AG04450 (cell line): ENCODE data around the gene ATP5F1E. TPM values are rescaled to one million over a fixed set of nuclear protein-coding genes. Genes with fewer than 3 reads are reported as not detected.

ENCODE experiments used
- CTCF ChIA-PET: fragments of 300-600, 350-600 bp; formaldehyde crosslinking; extraction: SDS; loops from one replicate; lab custom pipeline; 2022; ENCODE audit warnings: antibody characterized with exemption, inconsistent platforms; lab: Charles Lee
- POLR2A ChIA-PET: fragments of 350-600 bp; formaldehyde crosslinking; extraction: SDS; loops from one replicate; lab custom pipeline; 2021; ENCODE audit warnings: antibody characterized with exemption, inconsistent platforms; lab: Yijun Ruan, JAX
- DNase-seq: peaks from one replicate; pipeline ENCODE4 v3.0.0-alpha.2; 2011; ENCODE audit warnings: low read depth, low spot score
- H3K27ac ChIP-seq: one replicate; pipeline ENCODE4 v1.5.1; 2012; ENCODE audit warnings: low read depth, low read length, control low read depth
- H3K27me3 ChIP-seq: one replicate; pipeline ENCODE4 v1.6.0; 2012; ENCODE audit warnings: low read length; ENCODE audit not compliant: control insufficient read depth, insufficient read depth
- H3K4me3 ChIP-seq: 2 replicates; pipeline ENCODE4 v1.5.1; 2011; ENCODE audit warnings: mild to moderate bottlenecking, low read depth, low read length, control low read depth
- H3K9me3 ChIP-seq: 2 replicates; pipeline ENCODE4 v1.5.1; 2012; ENCODE audit warnings: low read length; ENCODE audit not compliant: control insufficient read depth, insufficient read depth
- CTCF ChIP-seq: IDR thresholded peaks from 2 replicates; pipeline ENCODE4 v1.5.1; 2011; ENCODE audit warnings: low read depth, low read length, control low read depth, inconsistent platforms
- polyA plus RNA-seq: library from polyadenylated mRNA; depleted of rRNA; stranded (reverse); fragments of >200 nt; gene quantifications from 2 replicates; pipeline ENCODE4 v1.2.3, GENCODE V29; 2011

Gene ATP5F1E
- polyA plus RNA-seq, 1 experiment: 84.3 TPM

DNA sequence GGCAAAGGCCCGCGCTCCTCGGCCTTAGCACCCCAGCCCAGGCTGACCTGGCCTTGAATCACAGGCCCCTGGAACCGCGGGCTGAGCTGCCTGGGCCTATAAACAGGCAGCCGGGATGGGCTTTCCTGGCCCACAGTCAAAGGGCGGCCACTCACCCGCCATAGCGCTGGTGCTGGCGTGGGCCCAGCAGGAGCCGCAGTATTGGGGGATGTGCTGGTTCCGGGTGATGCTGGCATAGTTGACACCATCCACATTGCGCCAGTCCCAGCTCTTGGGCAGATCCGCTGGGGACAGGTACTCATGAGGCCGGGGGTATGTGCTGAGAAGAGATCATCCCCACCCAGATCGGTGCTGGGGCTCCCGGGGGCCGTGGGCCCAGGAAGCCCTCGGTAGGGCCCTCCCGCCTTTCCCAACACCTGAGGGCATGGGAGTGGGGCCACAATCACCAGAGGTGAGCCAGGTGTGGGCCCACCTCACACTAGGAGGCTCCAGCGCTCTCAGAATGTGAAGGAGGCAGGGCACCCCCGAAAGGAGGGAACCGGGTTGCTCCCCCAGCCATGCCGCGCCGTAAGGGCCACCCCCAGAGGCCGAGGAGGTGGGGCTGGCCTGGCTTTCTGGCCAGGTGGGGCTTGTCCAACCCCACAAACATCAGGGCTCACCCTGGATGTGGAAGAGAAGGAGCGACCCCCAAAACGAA, 25.8 kb downstream of the ATP5F1E start:
- no peaks in the 10 kb centered on the region; the same call in 1 of the 2 replicates for H3K9me3 ChIP-seq
- TF ChIP-seq CTCF: no peak
- ChIA-PET POLR2A (no interaction called here), CTCF (no interaction called here)
- H3K27me3 ChIP-seq: no peaks in the 10 kb centered on the region
- no peak for DNase-seq
- H3K4me3 ChIP-seq: peak overlapping the region; percentile 70
- no peak overlapping the region for H3K27ac ChIP-seq

DNA sequence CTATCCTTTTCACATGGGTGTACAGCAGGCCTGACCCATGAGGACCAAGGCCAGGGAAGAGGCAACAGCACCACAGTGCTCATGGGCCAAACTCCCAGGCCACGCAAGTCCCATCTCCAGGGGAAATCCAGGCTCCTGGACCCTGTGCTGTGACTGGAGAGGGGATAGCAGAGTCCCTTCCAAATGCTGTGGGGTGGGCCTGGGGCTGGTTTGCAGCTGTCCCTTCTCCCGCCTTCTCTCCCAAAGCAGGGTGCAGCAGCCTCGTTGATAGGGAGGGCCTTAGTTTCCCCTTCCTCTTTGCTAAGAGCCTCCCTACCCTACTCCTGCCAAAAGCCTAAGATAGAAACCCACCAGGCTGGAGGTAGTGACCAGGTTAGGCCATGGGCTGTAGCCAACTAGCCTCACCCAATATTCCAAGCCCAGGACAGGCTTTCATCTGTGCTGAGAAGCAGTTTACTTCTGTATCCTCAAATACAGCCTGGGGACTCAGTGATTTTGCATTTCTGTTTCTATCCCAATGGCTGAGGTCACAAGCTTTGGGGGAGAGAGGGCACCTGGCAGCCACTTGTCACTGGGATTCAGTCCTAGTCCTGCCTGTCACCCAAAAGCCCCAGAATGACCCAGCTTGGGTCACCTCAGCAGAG, 26.5 kb downstream of the ATP5F1E start:
- H3K27ac ChIP-seq: no peak overlapping the region
- H3K9me3 ChIP-seq: no peaks in the 10 kb centered on the region; the same call in 1 of the 2 replicates
- no peaks in the 10 kb centered on the region for H3K27me3 ChIP-seq
- TF ChIP-seq CTCF: no peak
- POLR2A ChIA-PET: no interaction called here
- peak overlapping the region; percentile 70 for H3K4me3 ChIP-seq
- DNase-seq: no peak
- CTCF ChIA-PET: no interaction called here

DNA sequence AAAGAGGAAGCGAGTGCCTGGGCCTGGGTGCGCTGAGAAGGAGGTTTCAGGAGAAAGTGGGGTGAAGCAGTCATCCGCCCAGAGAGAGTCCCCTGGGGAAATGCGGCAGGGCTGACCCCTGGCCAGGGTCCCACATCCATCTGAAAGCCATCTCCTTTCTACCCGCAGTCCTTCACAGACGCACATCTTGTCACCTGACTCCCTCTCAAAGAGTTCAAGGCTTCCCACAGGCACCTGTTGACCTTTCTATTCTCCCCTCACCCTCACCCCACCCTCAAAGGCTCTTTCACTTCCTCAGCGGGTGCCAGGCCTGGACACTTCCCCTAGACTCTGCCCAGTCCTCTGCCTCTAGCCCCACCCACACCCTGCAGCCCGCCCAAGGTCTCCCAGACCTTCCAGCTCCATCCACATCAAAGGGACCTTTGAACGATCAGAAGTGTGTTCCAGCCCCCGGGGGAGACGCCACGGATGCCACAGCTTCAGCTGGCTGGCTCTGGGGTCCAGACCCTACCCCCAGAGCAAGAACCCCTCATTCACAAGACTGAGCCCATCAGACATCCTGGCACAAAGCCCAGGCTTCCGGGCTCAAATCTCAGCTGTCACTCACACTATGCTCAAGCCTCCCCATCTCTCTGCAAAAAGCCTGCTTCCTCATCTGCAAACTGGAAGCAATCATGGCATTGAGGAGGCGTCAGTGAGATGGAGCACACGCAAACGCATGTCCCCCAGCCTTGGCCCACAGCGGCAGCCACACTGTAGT, 27.2 kb downstream of the ATP5F1E start:
- ChIA-PET CTCF (no interaction called here), POLR2A (no interaction called here)
- Histone ChIP-seq H3K27me3 (no peaks in the 10 kb centered on the region), H3K9me3 (no peaks in the 10 kb centered on the region; the same call in 1 of the 2 replicates), H3K4me3 (peak overlapping the region; percentile 13; the same call in 1 of the 2 replicates), H3K27ac (no peak overlapping the region)
- TF ChIP-seq CTCF: no peak
- DNase-seq: no peak

DNA sequence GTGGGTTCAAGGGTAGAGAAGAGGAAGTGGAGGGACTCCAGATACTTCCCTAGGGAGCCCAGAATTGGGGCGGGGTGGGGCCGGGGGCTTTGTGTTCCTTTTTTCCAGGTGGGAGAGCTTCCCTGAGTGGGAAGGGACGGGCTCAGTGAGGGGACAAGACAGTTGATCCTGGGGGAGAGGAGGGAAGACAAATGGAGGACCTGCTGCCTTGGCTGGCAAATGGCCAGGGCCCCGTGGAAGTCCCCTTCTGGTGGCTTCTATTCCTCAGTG, 27.7 kb downstream of the ATP5F1E start:
- no peak overlapping the region for H3K4me3 ChIP-seq
- ChIA-PET POLR2A (no interaction called here), CTCF (no interaction called here)
- no peak overlapping the region for H3K27ac ChIP-seq
- TF ChIP-seq CTCF: no peak
- no peaks in the 10 kb centered on the region for H3K27me3 ChIP-seq
- H3K9me3 ChIP-seq: no peaks in the 10 kb centered on the region; the same call in 1 of the 2 replicates
- DNase-seq: no peak
